Endothelial cell of umbilical vein (primary cell): Measurements from ENCODE around the gene ARID3B. TPM values are rescaled to one million over a fixed set of nuclear protein-coding genes. Genes with fewer than 3 reads are reported as not detected.

Experiments used
- BruUV-seq: library from RNA; stranded (reverse); fragments of 400-500 nt; replicated peaks from 2 replicates; lab custom pipeline; 2021; lab: Mats Ljungman, UMichigan
- CTCF ChIA-PET: fragments of 300-600, 350-600 bp; sonication (Branson Sonifier 250); formaldehyde crosslinking; loops from one replicate; lab custom pipeline; 2021; ENCODE audit warnings: antibody characterized with exemption, inconsistent platforms; lab: Charles Lee
- POLR2A ChIA-PET: fragments of 300-600, 350-600 bp; sonication (Branson Sonifier 250); formaldehyde crosslinking; loops from one replicate; lab custom pipeline; 2021; ENCODE audit warnings: antibody characterized with exemption, inconsistent platforms; lab: Charles Lee
- DNase-seq: peaks from one replicate; pipeline ENCODE4 v3.0.0-alpha.2; 2011; ENCODE audit warnings: low read depth, low spot score
- FAIRE-seq: peaks from 2 replicates; lab custom pipeline; 2011; peaks lifted over from hg19 to GRCh38; lab: Jason Lieb, UNC
- H2AFZ ChIP-seq: 2 replicates; pipeline ENCODE4 v1.6.0; 2012; ENCODE audit warnings: low read depth, low read length, control low read depth, inconsistent platforms
- H3K27ac ChIP-seq: 2 replicates; pipeline ENCODE4 v1.5.1; 2011; ENCODE audit warnings: low read depth, mild to moderate bottlenecking, control low read depth, low read length, moderate library complexity; ENCODE audit not compliant: insufficient read depth
- H3K27me3 ChIP-seq, 2 experiments: 2 replicates each; pipeline versions ENCODE4 v1.6.0 to v1.6.1; 2011; ENCODE audit warnings: low read length in 2 of 2, mixed read lengths in 1 of 2; ENCODE audit not compliant: control insufficient read depth in 2 of 2, insufficient read depth in 2 of 2
- H3K36me3 ChIP-seq, 2 experiments: 2 replicates in 1 of 2; 3 replicates in 1 of 2; pipeline ENCODE4 v1.5.1; 2011; ENCODE audit warnings: low read length in 2 of 2, mild to moderate bottlenecking in 1 of 2, moderate library complexity in 1 of 2; ENCODE audit not compliant: control insufficient read depth in 2 of 2, insufficient read depth in 2 of 2; ENCODE audit errors: extremely low read depth in 1 of 2
- H3K4me1 ChIP-seq: 3 replicates; pipeline ENCODE4 v1.5.1; 2011; ENCODE audit warnings: mild to moderate bottlenecking, low read length; ENCODE audit not compliant: control insufficient read depth, insufficient read depth; ENCODE audit errors: extremely low read depth
- H3K4me2 ChIP-seq: 2 replicates; pipeline ENCODE4 v1.6.1; 2011; ENCODE audit warnings: low read length, control low read depth, mixed read lengths; ENCODE audit not compliant: insufficient read depth
- H3K4me3 ChIP-seq, 3 experiments: fragments of 200-600 bp in 1 of 3; sonication (generic), shearing (Covaris generic) in 1 of 3; replicated peaks in 1 of 3; 2 replicates each; pipeline ENCODE4 v1.5.1; 2011 to 2016; ENCODE audit warnings: control low read depth in 3 of 3, low read length in 3 of 3, mild to moderate bottlenecking in 2 of 3, inconsistent platforms in 1 of 3, low read depth in 1 of 3, moderate library complexity in 1 of 3; ENCODE audit not compliant: insufficient read depth in 1 of 3
- H3K79me2 ChIP-seq: 2 replicates; pipeline ENCODE4 v1.6.0; 2012; ENCODE audit warnings: low read length, inconsistent platforms; ENCODE audit not compliant: control insufficient read depth, insufficient read depth
- H3K9ac ChIP-seq: replicated peaks from 2 replicates; pipeline ENCODE3; 2011; ENCODE audit warnings: low read length, control low read depth; ENCODE audit not compliant: insufficient read depth; ENCODE audit errors: extremely low read depth
- H3K9me1 ChIP-seq: replicated peaks from 3 replicates; pipeline ENCODE4 v1.6.0; 2011; ENCODE audit warnings: mild to moderate bottlenecking, low read length; ENCODE audit not compliant: control insufficient read depth, insufficient read depth; ENCODE audit errors: extremely low read depth
- H3K9me3 ChIP-seq: replicated peaks from 2 replicates; pipeline ENCODE4 v1.5.1; 2012; ENCODE audit warnings: low read length, inconsistent platforms; ENCODE audit not compliant: control insufficient read depth, insufficient read depth
- H4K20me1 ChIP-seq: replicated peaks from 2 replicates; pipeline ENCODE3; 2011; ENCODE audit warnings: mild to moderate bottlenecking, low read length; ENCODE audit not compliant: control insufficient read depth, insufficient read depth; ENCODE audit errors: extremely low read depth
- CTCF ChIP-seq, 2 donors: IDR thresholded peaks; 1 replicate in 1 of 2; 2 replicates in 1 of 2; pipeline ENCODE4 v1.5.1; 2011; ENCODE audit warnings: low read length in 2 of 2, mild to moderate bottlenecking in 2 of 2, moderate library complexity in 2 of 2, control low read depth in 1 of 2, inconsistent platforms in 1 of 2, low read depth in 1 of 2; ENCODE audit not compliant: insufficient read depth in 1 of 2; ENCODE audit errors: extremely low read depth in 1 of 2
- EZH2 ChIP-seq: IDR thresholded peaks from 2 replicates; pipeline ENCODE4 v1.6.1; 2012; ENCODE audit warnings: borderline replicate concordance, low read depth, mild to moderate bottlenecking, moderate library complexity, low read length, inconsistent platforms; ENCODE audit not compliant: severe bottlenecking
- FOS ChIP-seq: IDR thresholded peaks from 2 replicates; pipeline ENCODE4 v1.6.1; 2011; ENCODE audit warnings: mild to moderate bottlenecking, low read length, moderate library complexity, borderline replicate concordance; ENCODE audit not compliant: insufficient read depth
- GATA2 ChIP-seq: IDR thresholded peaks from 2 replicates; pipeline ENCODE4 v1.7.0; 2011; ENCODE audit warnings: low read depth, mild to moderate bottlenecking, moderate library complexity, mixed read lengths, low read length; ENCODE audit not compliant: insufficient read length, insufficient read depth
- JUN ChIP-seq: IDR thresholded peaks from 2 replicates; pipeline ENCODE4 v1.6.1; 2011; ENCODE audit warnings: borderline replicate concordance, low read depth; ENCODE audit not compliant: insufficient read length, insufficient read depth
- MAX ChIP-seq: IDR thresholded peaks from 2 replicates; pipeline ENCODE4 v1.6.1; 2011; ENCODE audit not compliant: insufficient read depth, insufficient read length
- MYC ChIP-seq: IDR thresholded peaks from one replicate; pipeline ENCODE4 v1.6.1; 2011; ENCODE audit warnings: mild to moderate bottlenecking, low read depth, low read length
- POLR2A ChIP-seq: IDR thresholded peaks from 2 replicates; pipeline ENCODE4 v1.6.1; 2012; ENCODE audit warnings: low read depth, mild to moderate bottlenecking, control low read depth, low read length
- POLR2AphosphoS5 ChIP-seq: IDR thresholded peaks from 2 replicates; pipeline ENCODE4 v1.6.1; 2012; ENCODE audit warnings: low read depth, mild to moderate bottlenecking, control low read depth, low read length, moderate library complexity; ENCODE audit not compliant: insufficient read depth
- dilution Hi-C: fragments of 300-500 bp; cut with MboI; formaldehyde crosslinking; loops from one replicate; pipeline ENCODE4 v1.15.0; 2019; ENCODE audit warnings: low sequenced_read_pairs; ENCODE audit not compliant: extremely low pct_ligation_motif_present
- intact Hi-C: fragments of 100-400 bp; cut with micrococcal nuclease; formaldehyde crosslinking; loops from one replicate; pipeline ENCODE4 v1.10.0; 2022
- polyA plus RNA-seq, 4 experiments: library from polyadenylated mRNA; depleted of rRNA in 3 of 4; stranded (reverse) in 3 of 4; unstranded in 1 of 4; fragments of >200 nt; gene quantifications; 2 replicates each; pipeline versions ENCODE4 v1.2.1 to v1.2.3, GENCODE V29; 2011 to 2012; ENCODE audit warnings: missing spikeins in 1 of 4
- total RNA-seq: library from RNA; stranded (reverse); gene quantifications from 2 replicates; pipeline ENCODE4 v1.2.3, GENCODE V29; 2021

The ARID3B gene
- total and polyA plus RNA-seq, 2 donors (not counting 3 experiments of a cell fraction or from before 2014, with no cell fraction given): 6.2 to 10.0 TPM

GRCh38 chr15:74610302-74610951 is 69.4 kb downstream of the ARID3B start:
- Histone ChIP-seq H2AFZ (no peak overlapping the region), H3K79me2 (no peaks in the 10 kb centered on the region), H3K27ac (no peak overlapping the region), H3K36me3 (no peaks in the 10 kb centered on the region), H4K20me1 (no peaks in the 10 kb centered on the region), H3K9me3 (no peaks in the 10 kb centered on the region), H3K4me3 (no peak overlapping the region), H3K27me3 (no peaks in the 10 kb centered on the region), H3K4me1 (no peaks in the 10 kb centered on the region), H3K9me1 (no peaks in the 10 kb centered on the region), H3K9ac (no peak overlapping the region), H3K4me2 (no peak overlapping the region)
- FAIRE-seq: no peak
- no peak for DNase-seq
- CTCF ChIA-PET: interaction anchor here (0.6 kb wide), 1 partner anchor 12 kb away, joined by 3 read pairs; no protein-coding TSS in a partner anchor
- dilution Hi-C loops (no loop called here), intact Hi-C loops (no loop called here)
- POLR2A ChIA-PET: interaction anchor here (0.9 to 1.1 kb wide), 2 partner anchors 12 to 13 kb away, joined by 3 read pairs; no protein-coding TSS in a partner anchor
- no TSS peak for BruUV-seq
- TF ChIP-seq POLR2A (no peak), MAX (no peak), POLR2AphosphoS5 (no peak), JUN (no peak), MYC (no peak), GATA2 (no peak), EZH2 (no peak), FOS (no peak), CTCF (IDR thresholded peaks at IDR 0.05; ENCODE audit: extremely low read depth in 1 of 2, insufficient read depth in 1 of 2, low read depth in 1 of 2, low read length in 2 of 2) (no peak)
